Measurements from ENCODE around the gene AGRN. TPM values are rescaled to one million over a fixed set of nuclear protein-coding genes. Genes with fewer than 3 reads are reported as not detected.

Gene AGRN
- 10 to 100 TPM; 33.2 to 35.6 TPM for total RNA-seq

- no peak for DNase-seq
- POLR2A ChIA-PET: no interaction called here
- CTCF ChIA-PET: interaction anchor here (1.4 to 2.0 kb wide), 3 partner anchors 13 to 44 kb away, joined by 6 to 10 read pairs (median 9); no protein-coding TSS in a partner anchor
- Mint-ChIP-seq H3K36me3 (no peaks in the 10 kb centered on the region), H3K4me1 (ENCODE audit: low read depth) (peaks cover 6% of the 10 kb centered on the region), H3K27me3 (peaks cover 9% of the 10 kb centered on the region), H3K9me3 (no peaks in the 10 kb centered on the region), H3K4me3 (peak within 1 kb of the TSS; percentile 62), H3K27ac (no peak within 1 kb of the TSS)
- intact Hi-C loops (cut with micrococcal nuclease): loop anchor here (5.0 kb wide), 1 partner anchor 42 kb away; no protein-coding TSS in a partner anchor
Observed at GRCh38 chr1:1020000-1020404, at the start of gene AGRN. Gene AGRN, plus strand, starts transcription at chr1:1020120. Its CDS starts 53 bp downstream, at chr1:1020173.

DNA sequence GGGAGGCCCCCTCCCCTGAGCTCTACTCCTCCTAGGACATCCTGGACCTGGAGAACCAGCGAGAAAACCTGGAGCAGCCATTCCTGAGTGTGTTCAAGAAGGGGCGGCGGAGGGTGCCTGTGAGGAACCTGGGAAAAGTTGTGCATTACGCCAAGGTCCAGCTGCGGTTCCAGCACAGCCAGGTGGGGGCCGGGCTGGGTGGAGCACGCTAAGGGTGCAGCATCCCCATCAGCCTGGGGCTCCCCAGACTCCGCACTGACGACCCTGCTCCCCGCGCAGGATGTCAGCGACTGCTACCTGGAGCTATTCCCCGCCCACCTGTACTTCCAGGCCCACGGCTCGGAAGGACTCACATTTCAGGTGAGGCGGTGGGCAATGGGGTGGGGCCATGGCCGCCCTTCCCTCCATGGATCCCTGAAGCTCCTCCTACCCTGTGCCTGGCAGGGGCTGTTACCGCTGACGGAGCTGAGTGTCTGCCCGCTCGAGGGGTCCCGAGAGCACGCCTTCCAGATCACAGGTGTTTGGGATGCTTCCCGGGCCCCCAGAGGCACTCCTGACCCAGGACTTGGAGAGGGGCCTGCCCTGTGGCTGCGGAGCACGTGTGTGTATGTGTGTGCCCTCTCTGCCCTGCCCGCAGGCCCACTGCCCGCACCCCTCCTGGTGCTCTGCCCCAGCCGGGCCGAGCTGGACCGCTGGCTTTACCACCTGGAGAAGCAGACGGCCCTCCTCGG lies 49.5 kb upstream of the AGRN start:
- H3K4me3 Mint-ChIP-seq: no peak overlapping the region
- H3K4me1 Mint-ChIP-seq (ENCODE audit: low read depth): peaks cover 7% of the 10 kb centered on the region
- ChIA-PET POLR2A (no interaction called here), CTCF (interaction anchor here (1.9 kb wide), 1 partner anchor 14 kb away, joined by 10 read pairs; no protein-coding TSS in a partner anchor)
- no peak for DNase-seq
- H3K27me3 Mint-ChIP-seq: peaks cover 2% of the 10 kb centered on the region
- intact Hi-C loops (cut with micrococcal nuclease): no loop called here
- no peaks in the 10 kb centered on the region for H3K36me3 Mint-ChIP-seq
- peaks cover 2% of the 10 kb centered on the region for H3K9me3 Mint-ChIP-seq
- H3K27ac Mint-ChIP-seq: no peak overlapping the region

GRCh38 chr1:970973-971730 lies 48.8 kb upstream of the AGRN start:
- Mint-ChIP-seq H3K27me3 (peaks cover 9% of the 10 kb centered on the region), H3K27ac (no peak overlapping the region), H3K4me3 (no peak overlapping the region), H3K4me1 (ENCODE audit: low read depth) (peaks cover 6% of the 10 kb centered on the region), H3K9me3 (peaks cover 2% of the 10 kb centered on the region), H3K36me3 (no peaks in the 10 kb centered on the region)
- POLR2A ChIA-PET: no interaction called here
- no peak for DNase-seq
- CTCF ChIA-PET: interaction anchor here (1.9 kb wide), 1 partner anchor 13 kb away, joined by 10 read pairs; no protein-coding TSS in a partner anchor
- intact Hi-C loops (cut with micrococcal nuclease): no loop called here

DNA sequence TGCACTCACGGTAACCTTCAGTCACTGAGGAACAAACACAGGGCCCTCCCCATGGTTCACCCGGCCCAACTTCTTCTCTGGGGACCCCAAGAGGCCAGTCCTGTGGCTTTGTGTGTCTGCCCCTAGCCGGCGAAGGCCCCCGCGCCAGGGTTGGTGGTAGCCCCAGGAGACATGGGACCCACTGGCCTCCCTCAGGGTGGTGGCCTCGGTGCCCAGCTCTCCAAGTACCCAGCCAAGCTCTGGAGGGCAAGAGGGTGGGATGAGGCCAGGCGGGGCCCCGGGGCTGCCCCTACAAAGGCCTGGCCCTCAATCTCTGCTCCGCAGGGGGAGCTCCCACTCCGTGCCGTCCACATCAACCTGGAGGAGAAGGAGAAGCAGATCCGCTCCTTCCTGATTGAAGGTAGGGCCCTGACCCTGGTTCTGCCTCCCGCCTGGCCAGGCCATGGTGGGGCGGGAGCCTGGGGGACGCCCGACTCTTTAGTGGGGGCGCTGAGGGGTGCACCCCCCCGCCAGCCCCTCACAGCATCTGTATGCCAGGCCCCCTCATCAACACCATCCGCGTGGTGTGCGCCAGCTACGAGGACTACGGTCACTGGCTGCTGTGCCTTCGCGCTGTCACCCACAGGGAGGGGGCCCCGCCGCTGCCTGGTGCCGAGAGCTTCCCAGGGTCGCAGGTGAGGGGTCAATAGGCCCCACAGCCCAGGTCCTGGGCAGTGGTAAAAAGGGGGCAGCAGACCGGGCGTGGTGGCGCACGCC lies 48.0 kb upstream of the AGRN start:
- Mint-ChIP-seq H3K4me3 (no peak overlapping the region), H3K4me1 (ENCODE audit: low read depth) (peaks cover 6% of the 10 kb centered on the region), H3K36me3 (no peaks in the 10 kb centered on the region), H3K27me3 (peaks cover 9% of the 10 kb centered on the region), H3K9me3 (peaks cover 2% of the 10 kb centered on the region), H3K27ac (no peak overlapping the region)
- intact Hi-C loops (cut with micrococcal nuclease): no loop called here
- POLR2A ChIA-PET: no interaction called here
- no peak for DNase-seq
- CTCF ChIA-PET: no interaction called here

DNA sequence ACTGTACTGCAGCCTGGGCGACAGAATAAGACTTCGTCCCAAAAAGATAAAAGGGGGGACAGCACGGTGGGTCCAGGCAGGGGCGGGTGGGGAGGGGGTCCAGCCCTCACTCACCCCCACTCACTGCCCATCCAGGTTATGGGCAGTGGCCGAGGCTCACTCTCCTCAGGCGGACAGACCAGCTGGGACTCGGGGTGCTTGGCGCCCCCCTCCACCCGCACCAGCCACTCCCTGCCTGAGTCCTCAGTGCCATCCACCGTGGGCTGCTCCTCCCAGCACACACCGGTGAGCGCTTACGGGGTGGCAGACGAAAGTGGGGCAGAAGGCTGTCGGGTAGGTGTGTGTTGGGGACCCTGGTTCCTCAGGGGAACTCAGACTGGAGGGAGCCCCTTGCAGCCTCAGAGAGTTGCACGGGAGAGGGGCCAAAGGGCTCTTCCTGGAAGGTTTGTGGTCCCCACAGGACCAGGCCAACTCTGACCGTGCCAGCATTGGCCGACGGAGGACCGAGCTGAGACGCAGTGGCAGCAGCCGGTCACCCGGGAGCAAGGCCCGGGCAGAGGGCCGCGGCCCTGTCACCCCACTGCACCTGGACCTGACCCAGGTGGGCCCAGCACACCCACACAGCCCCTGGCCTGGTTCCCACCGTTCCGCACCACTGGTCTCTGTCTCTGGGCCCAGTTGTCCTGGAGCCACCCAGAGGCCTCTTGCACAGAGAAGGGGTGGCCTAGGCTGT lies 47.0 kb upstream of the AGRN start:
- Mint-ChIP-seq H3K4me1 (ENCODE audit: low read depth) (peaks cover 5% of the 10 kb centered on the region), H3K4me3 (no peak overlapping the region), H3K27ac (no peak overlapping the region), H3K36me3 (no peaks in the 10 kb centered on the region), H3K27me3 (peaks cover 9% of the 10 kb centered on the region), H3K9me3 (peaks cover 2% of the 10 kb centered on the region)
- intact Hi-C loops (cut with micrococcal nuclease): no loop called here
- ChIA-PET POLR2A (no interaction called here), CTCF (interaction anchor here (1.1 kb wide), 1 partner anchor 29 kb away, joined by 3 read pairs; no protein-coding TSS in a partner anchor)
- DNase-seq: no peak

- Mint-ChIP-seq H3K4me3 (no peak overlapping the region), H3K27me3 (peaks cover 12% of the 10 kb centered on the region), H3K36me3 (no peaks in the 10 kb centered on the region), H3K27ac (no peak overlapping the region), H3K4me1 (ENCODE audit: low read depth) (peaks cover 8% of the 10 kb centered on the region), H3K9me3 (peaks cover 2% of the 10 kb centered on the region)
- DNase-seq: no peak
- intact Hi-C loops (cut with micrococcal nuclease): no loop called here
- ChIA-PET POLR2A (no interaction called here), CTCF (interaction anchor here (1.1 to 1.4 kb wide), 2 partner anchors 10 to 28 kb away, joined by 3 to 6 read pairs; no protein-coding TSS in a partner anchor)
Observed at GRCh38 chr1:973459-974292, 46.2 kb upstream of the AGRN start.

DNA sequence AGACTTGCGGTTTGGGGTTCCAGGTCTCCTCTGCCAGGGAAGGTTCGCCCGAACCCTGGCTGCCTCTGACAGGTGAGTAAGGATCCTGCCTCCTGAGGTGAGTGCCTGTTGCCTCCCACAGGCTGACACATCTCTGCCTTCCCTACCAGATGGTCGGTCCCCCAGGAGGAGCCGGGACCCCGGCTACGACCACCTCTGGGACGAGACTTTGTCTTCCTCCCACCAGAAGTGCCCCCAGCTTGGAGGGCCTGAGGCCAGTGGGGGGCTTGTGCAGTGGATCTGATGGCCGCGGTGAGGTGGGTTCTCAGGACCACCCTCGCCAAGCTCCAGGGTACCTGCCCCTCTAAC lies 45.7 kb upstream of the AGRN start:
- no peaks in the 10 kb centered on the region for H3K36me3 Mint-ChIP-seq
- no peak overlapping the region for H3K4me3 Mint-ChIP-seq
- no peak overlapping the region for H3K27ac Mint-ChIP-seq
- H3K4me1 Mint-ChIP-seq (ENCODE audit: low read depth): peaks cover 8% of the 10 kb centered on the region
- no peak for DNase-seq
- POLR2A ChIA-PET: no interaction called here
- peaks cover 12% of the 10 kb centered on the region for H3K27me3 Mint-ChIP-seq
- CTCF ChIA-PET: interaction anchor here (1.4 kb wide), 1 partner anchor 9 kb away, joined by 6 read pairs; no protein-coding TSS in a partner anchor
- H3K9me3 Mint-ChIP-seq: peaks cover 2% of the 10 kb centered on the region
- intact Hi-C loops (cut with micrococcal nuclease): no loop called here

- intact Hi-C loops (cut with micrococcal nuclease): no loop called here
- ChIA-PET POLR2A (no interaction called here), CTCF (interaction anchor here (1.4 to 1.8 kb wide), 3 partner anchors 9 to 71 kb away, joined by 4 to 13 read pairs (median 6); no protein-coding TSS in a partner anchor)
- Mint-ChIP-seq H3K27ac (no peak overlapping the region), H3K27me3 (peaks cover 12% of the 10 kb centered on the region), H3K9me3 (no peaks in the 10 kb centered on the region), H3K4me3 (no peak overlapping the region), H3K4me1 (ENCODE audit: low read depth) (peaks cover 8% of the 10 kb centered on the region), H3K36me3 (no peaks in the 10 kb centered on the region)
- DNase-seq: no peak
Observed at GRCh38 chr1:974687-975328, 45.1 kb upstream of the AGRN start.

DNA sequence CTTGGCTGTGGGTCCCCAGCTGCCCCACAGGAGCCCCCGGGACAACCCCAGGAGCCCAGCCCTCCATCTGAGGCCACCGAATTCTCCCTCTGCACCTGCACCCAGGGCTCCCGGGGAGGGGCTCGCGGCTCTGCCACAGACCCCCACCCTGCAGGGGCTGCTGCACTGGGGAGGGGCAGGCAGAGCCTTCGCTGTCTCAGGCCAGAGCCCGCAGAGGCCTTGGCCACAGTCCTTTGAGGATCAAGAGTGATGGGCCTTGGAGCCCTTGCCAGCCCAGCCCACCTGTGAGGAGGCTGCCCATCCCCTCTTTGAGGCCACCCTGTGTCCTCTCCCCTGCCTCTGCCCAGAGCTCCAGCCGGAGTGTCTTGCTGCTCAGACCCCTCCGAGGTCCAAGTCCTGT lies 44.6 kb upstream of the AGRN start:
- intact Hi-C loops (cut with micrococcal nuclease): no loop called here
- Mint-ChIP-seq H3K27me3 (peaks cover 12% of the 10 kb centered on the region), H3K4me1 (ENCODE audit: low read depth) (peaks cover 8% of the 10 kb centered on the region), H3K4me3 (no peak overlapping the region), H3K27ac (no peak overlapping the region), H3K36me3 (no peaks in the 10 kb centered on the region), H3K9me3 (no peaks in the 10 kb centered on the region)
- ChIA-PET POLR2A (no interaction called here), CTCF (interaction anchor here (1.3 to 1.8 kb wide), 4 partner anchors 8 to 106 kb away, joined by 4 to 13 read pairs (median 8); partner anchors contain the start of gene PLEKHN1)
- DNase-seq: no peak

DNA sequence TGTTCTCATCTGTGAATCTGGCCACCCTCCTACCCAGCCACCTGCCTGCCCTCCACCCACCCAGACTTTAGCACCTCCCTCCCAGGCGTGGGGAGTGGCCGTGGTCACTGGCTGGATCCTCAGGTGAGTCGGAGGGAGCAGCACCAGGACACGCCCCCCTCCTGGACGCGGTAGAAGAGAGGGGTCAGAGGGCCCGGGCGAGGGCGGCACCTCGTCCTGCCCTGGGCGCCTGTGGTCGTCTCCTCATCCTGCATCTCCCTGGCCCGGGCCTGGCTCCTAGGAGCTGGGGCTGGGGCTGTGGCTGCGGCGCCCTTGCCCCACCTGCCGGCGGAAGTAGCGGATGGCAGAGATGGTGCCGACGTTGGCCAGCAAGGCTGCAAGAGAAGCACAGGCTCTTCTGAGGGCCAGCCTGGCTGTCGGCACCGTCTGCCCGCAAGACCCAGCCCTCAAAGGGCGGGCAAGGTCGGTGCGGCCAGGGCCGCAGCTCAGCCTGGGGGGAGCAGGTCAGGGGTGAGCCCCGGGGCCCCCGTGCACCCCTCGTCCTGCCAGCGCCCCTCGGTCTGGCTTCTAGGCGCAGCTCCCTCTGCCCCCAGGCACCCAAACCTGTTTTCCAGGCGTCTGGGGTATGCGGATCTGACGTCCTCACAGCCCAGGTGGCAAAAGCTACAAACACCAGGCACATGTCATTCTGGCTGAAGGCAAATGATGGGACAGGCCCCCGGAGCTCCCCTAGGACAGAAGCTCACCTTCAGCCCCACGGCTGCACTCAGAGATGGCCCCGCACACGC lies 43.8 kb upstream of the AGRN start:
- DNase-seq: peak; percentile 82
- intact Hi-C loops (cut with micrococcal nuclease): loop anchor here (2.0 kb wide), 1 partner anchor 71 kb away; no protein-coding TSS in a partner anchor
- CTCF ChIA-PET: interaction anchor here (0.9 to 1.8 kb wide), 8 partner anchors 9 to 106 kb away, joined by 3 to 13 read pairs (median 5); partner anchors contain the start of genes KLHL17 and PLEKHN1

More for the DNA sequence above, 43.8 kb upstream of the AGRN start:
- peaks cover 8% of the 10 kb centered on the region for H3K4me1 Mint-ChIP-seq (ENCODE audit: low read depth)
- H3K27ac Mint-ChIP-seq: no peak overlapping the region
- H3K27me3 Mint-ChIP-seq: peaks cover 12% of the 10 kb centered on the region
- no peak overlapping the region for H3K4me3 Mint-ChIP-seq
- no peaks in the 10 kb centered on the region for H3K9me3 Mint-ChIP-seq
- H3K36me3 Mint-ChIP-seq: no peaks in the 10 kb centered on the region
- POLR2A ChIA-PET: no interaction called here

All from activated CD4-positive, alpha-beta memory T cell treated with anti-CD3 and anti-CD28 coated beads for 36 hours (primary cell).